ENCODE measurements around the gene LIN7C. TPM values are rescaled to one million over a fixed set of nuclear protein-coding genes. Genes with fewer than 3 reads are reported as not detected.

The LIN7C gene
- total and polyA plus RNA-seq, 2 of the 13 experiments (the other 11 are each of a cell fraction or from before 2014, with no cell fraction given) = 14.8 to 37.2 TPM

GRCh38 chr11:27481992-27482391 is 24.6 kb downstream of the LIN7C start:
- Histone ChIP-seq H3K9ac (ENCODE audit: insufficient read depth, low read depth, low read length) (no peak overlapping the region), H3K4me2 (ENCODE audit: low read depth, low read length) (no peak overlapping the region), H3K4me1 (ENCODE audit: insufficient read depth, low read length) (no peaks in the 10 kb centered on the region), H2AFZ (ENCODE audit: low read length) (no peak overlapping the region), H3K4me3 (replicated peaks in 1 of 3; ENCODE audit: insufficient read depth in 1 of 3, low read depth in 2 of 3, low read length in 3 of 3) (no peak overlapping the region), H3K9me3 (ENCODE audit: low read length) (no peaks in the 10 kb centered on the region), H3K27ac (ENCODE audit: extremely low read length, insufficient read depth, low read length) (no peak overlapping the region), H3K27me3 (ENCODE audit: control insufficient read depth in 1 of 2, insufficient read depth in 2 of 2, low read length in 2 of 2) (no peaks in the 10 kb centered on the region; a peak in 1 of 5 replicates), H4K20me1 (ENCODE audit: insufficient read depth, low read length) (no peaks in the 10 kb centered on the region), H3K36me3 (replicated peaks in 1 of 2; ENCODE audit: control insufficient read depth in 1 of 2, insufficient read depth in 2 of 2, low read length in 2 of 2) (no peaks in the 10 kb centered on the region), H3K79me2 (ENCODE audit: insufficient read depth, low read length) (no peaks in the 10 kb centered on the region)
- ChIA-PET POLR2A (interaction anchor here (1.2 kb wide), 1 partner anchor 9 kb away, joined by 9 read pairs; the partner anchor contains the start of gene LGR4), CTCF (ENCODE audit: low intra/inter-chr PET ratio, low total read pairs) (no interaction called here)
- intact Hi-C loops (cut with micrococcal nuclease; ENCODE audit: unreplicated experiment) (no loop called here), in situ Hi-C loops (cut with HindIII; ENCODE audit: extremely low pct_ligation_motif_present, low pct_unique_long_range_greater_than_20kb) (loop anchor here (25.0 kb wide), 1 partner anchor 720 kb away; no protein-coding TSS in a partner anchor)
- BruUV-seq (replicated peaks) = no TSS peak
- no peak for TF ChIP-seq KDM2A (CRISPR knock-in tag; IDR thresholded peaks at IDR 0.05; ENCODE audit: borderline replicate concordance, low read depth)
- TF ChIP-seq ZNF629 (CRISPR knock-in tag; conservative IDR thresholded peaks at IDR 0.05) = no peak
- TF ChIP-seq MYPOP (CRISPR knock-in tag; IDR thresholded peaks at IDR 0.05) = no peak
- TF ChIP-seq FOXJ3 (CRISPR knock-in tag; IDR thresholded peaks at IDR 0.05; ENCODE audit: borderline replicate concordance) = no peak
- no peak for ATAC-seq
- FAIRE-seq = no peak
- DNase-seq (ENCODE audit: low spot score) = no peak
- WGBS (ENCODE audit: low lambda C conversion rate) = 95% methylated on average over 4 of the region's 4 CpGs

- BruUV-seq (replicated peaks) = no TSS peak
- TF ChIP-seq RORA (CRISPR knock-in tag; IDR thresholded peaks at IDR 0.05) = no peak
- TF ChIP-seq REXO4 (CRISPR knock-in tag; IDR thresholded peaks at IDR 0.05; ENCODE audit: borderline replicate concordance) = no peak
- TF ChIP-seq SKI (IDR thresholded peaks at IDR 0.05; ENCODE audit: partially characterized antibody) = no peak
- TF ChIP-seq NR2C2 (CRISPR knock-in tag; IDR thresholded peaks at IDR 0.05; ENCODE audit: borderline replicate concordance) = no peak
- no peak for TF ChIP-seq IKZF5 (CRISPR knock-in tag; IDR thresholded peaks at IDR 0.05)
- TF ChIP-seq HMG20B (CRISPR knock-in tag; conservative IDR thresholded peaks at IDR 0.05) = no peak
- TF ChIP-seq HNRNPK (IDR thresholded peaks at IDR 0.05; ENCODE audit: low read depth, low read length, poor library complexity, severe bottlenecking) = no peak
- no peak for TF ChIP-seq ZNF777 (CRISPR knock-in tag; IDR thresholded peaks at IDR 0.05)
- no peak for TF ChIP-seq ISX (CRISPR knock-in tag; conservative IDR thresholded peaks at IDR 0.05)
- no peak for TF ChIP-seq TRIM24 (CRISPR knock-in tag; IDR thresholded peaks at IDR 0.05)
These were observed 28.7 kb downstream of the LIN7C start for GRCh38 chr11:27477831-27478230.

More at GRCh38 chr11:27477831-27478230, 28.7 kb downstream of the LIN7C start:
- H2AFZ ChIP-seq (ENCODE audit: low read length) = no peak overlapping the region
- H3K9ac ChIP-seq (ENCODE audit: insufficient read depth, low read depth, low read length) = no peak overlapping the region
- no peaks in the 10 kb centered on the region for H3K36me3 ChIP-seq (replicated peaks in 1 of 2; ENCODE audit: control insufficient read depth in 1 of 2, insufficient read depth in 2 of 2, low read length in 2 of 2)
- no peak overlapping the region for H3K4me2 ChIP-seq (ENCODE audit: low read depth, low read length)
- POLR2A ChIA-PET = no interaction called here
- CTCF ChIA-PET (ENCODE audit: low intra/inter-chr PET ratio, low total read pairs) = no interaction called here
- WGBS (ENCODE audit: low lambda C conversion rate) = 90% methylated on average over 2 of the region's 2 CpGs
- peaks cover 12% of the 10 kb centered on the region for H3K79me2 ChIP-seq (ENCODE audit: insufficient read depth, low read length)
- in situ Hi-C loops (cut with HindIII; ENCODE audit: extremely low pct_ligation_motif_present, low pct_unique_long_range_greater_than_20kb) (loop anchor here (25.0 kb wide), 1 partner anchor 716 kb away; no protein-coding TSS in a partner anchor), intact Hi-C loops (cut with micrococcal nuclease; ENCODE audit: unreplicated experiment) (no loop called here)
- FAIRE-seq (no peak), DNase-seq (ENCODE audit: low spot score) (no peak), ATAC-seq (no peak)
- peaks cover 38% of the 10 kb centered on the region for H3K4me1 ChIP-seq (ENCODE audit: insufficient read depth, low read length)
- H3K4me3 ChIP-seq (replicated peaks in 1 of 3; ENCODE audit: insufficient read depth in 1 of 3, low read depth in 2 of 3, low read length in 3 of 3) = no peak overlapping the region
- no peaks in the 10 kb centered on the region for H3K9me3 ChIP-seq (ENCODE audit: low read length)
- H3K27ac ChIP-seq (ENCODE audit: extremely low read length, insufficient read depth, low read length) = no peak overlapping the region
- H3K27me3 ChIP-seq (ENCODE audit: control insufficient read depth in 1 of 2, insufficient read depth in 2 of 2, low read length in 2 of 2) = no peaks in the 10 kb centered on the region; a peak in 1 of 5 replicates
- H4K20me1 ChIP-seq (ENCODE audit: insufficient read depth, low read length) = no peaks in the 10 kb centered on the region
